ENCODE results near the gene SLX9.

DNA sequence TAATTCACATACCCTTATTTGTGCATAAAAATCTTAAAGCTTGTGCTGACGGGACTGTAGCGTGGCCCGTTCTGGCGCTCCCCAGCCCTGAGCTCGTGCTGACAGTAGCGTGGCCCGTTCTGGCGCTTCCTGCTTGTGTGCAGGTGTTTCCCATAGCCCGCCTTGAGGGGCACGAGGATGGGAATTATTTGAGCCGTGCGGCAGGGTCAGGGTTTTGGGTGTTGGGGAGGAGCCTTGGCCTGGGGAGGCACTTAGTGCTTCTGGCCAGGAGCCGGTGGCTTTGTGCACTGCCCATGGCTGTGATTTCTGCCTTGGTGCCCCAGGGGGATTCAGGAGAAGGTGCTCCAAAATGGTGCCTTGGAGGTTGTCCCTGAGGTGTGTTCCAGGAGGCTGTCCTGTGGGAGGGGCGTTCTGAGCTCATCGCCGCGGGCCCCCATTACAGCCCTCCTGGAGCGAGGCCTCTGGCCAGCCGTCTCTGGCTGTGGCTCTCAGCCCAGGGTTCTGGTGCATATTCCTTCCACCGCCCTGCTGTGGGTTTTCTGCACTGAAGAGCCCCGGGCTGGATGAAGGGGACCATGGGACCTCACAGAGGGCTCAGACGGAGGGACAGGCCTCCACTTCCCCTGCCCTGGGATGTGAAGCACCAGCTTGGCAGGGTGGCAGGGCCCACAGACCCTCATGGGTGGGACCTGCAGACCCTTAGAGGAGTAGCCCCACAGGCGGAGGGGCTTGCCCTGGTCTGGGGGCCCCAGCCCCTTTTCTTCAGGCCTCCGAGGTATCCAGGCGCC lies 6.6 kb downstream of the SLX9 start:
- TF ChIP-seq, protein P1, sequence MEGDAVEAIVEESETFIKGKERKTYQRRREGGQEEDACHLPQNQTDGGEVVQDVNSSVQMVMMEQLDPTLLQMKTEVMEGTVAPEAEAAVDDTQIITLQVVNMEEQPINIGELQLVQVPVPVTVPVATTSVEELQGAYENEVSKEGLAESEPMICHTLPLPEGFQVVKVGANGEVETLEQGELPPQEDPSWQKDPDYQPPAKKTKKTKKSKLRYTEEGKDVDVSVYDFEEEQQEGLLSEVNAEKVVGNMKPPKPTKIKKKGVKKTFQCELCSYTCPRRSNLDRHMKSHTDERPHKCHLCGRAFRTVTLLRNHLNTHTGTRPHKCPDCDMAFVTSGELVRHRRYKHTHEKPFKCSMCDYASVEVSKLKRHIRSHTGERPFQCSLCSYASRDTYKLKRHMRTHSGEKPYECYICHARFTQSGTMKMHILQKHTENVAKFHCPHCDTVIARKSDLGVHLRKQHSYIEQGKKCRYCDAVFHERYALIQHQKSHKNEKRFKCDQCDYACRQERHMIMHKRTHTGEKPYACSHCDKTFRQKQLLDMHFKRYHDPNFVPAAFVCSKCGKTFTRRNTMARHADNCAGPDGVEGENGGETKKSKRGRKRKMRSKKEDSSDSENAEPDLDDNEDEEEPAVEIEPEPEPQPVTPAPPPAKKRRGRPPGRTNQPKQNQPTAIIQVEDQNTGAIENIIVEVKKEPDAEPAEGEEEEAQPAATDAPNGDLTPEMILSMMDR (optimal IDR thresholded peaks at IDR 0.05 in 1 of 3, IDR thresholded peaks at IDR 0.05 in 1 of 3, conservative IDR thresholded peaks at IDR 0.05 in 1 of 3; ENCODE audit: extremely low read depth in 1 of 3, insufficient read depth in 2 of 3, low read length in 3 of 3): no peak
- TF ChIP-seq EZH2 (IDR thresholded peaks at IDR 0.05; ENCODE audit: low read length): no peak

Measured in keratinocyte (primary cell).